Measurements from ENCODE around the gene BHLHE23.
A peak's percentile ranks its signal among the peaks of the same experiment; 100 is the strongest.
"Not testable (repeated sequence)": the region's sequence is repeated elsewhere in the genome, so short reads cannot be mapped to it uniquely, and the experiment has no call there.

BHLHE23 gene

GRCh38 chr20:63042448-63043071, 35.8 kb upstream of the BHLHE23 start:
- TF ChIP-seq, protein P1, sequence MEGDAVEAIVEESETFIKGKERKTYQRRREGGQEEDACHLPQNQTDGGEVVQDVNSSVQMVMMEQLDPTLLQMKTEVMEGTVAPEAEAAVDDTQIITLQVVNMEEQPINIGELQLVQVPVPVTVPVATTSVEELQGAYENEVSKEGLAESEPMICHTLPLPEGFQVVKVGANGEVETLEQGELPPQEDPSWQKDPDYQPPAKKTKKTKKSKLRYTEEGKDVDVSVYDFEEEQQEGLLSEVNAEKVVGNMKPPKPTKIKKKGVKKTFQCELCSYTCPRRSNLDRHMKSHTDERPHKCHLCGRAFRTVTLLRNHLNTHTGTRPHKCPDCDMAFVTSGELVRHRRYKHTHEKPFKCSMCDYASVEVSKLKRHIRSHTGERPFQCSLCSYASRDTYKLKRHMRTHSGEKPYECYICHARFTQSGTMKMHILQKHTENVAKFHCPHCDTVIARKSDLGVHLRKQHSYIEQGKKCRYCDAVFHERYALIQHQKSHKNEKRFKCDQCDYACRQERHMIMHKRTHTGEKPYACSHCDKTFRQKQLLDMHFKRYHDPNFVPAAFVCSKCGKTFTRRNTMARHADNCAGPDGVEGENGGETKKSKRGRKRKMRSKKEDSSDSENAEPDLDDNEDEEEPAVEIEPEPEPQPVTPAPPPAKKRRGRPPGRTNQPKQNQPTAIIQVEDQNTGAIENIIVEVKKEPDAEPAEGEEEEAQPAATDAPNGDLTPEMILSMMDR (conservative IDR thresholded peaks at IDR 0.05), result no peak
- no peak overlapping the region for H3K27ac ChIP-seq

- H3K27ac ChIP-seq, result no peak overlapping the region
- TF ChIP-seq, protein P1 (conservative IDR thresholded peaks at IDR 0.05), result no peak
Measured at GRCh38 chr20:63041776-63042175, 35.0 kb upstream of the BHLHE23 start.

DNA sequence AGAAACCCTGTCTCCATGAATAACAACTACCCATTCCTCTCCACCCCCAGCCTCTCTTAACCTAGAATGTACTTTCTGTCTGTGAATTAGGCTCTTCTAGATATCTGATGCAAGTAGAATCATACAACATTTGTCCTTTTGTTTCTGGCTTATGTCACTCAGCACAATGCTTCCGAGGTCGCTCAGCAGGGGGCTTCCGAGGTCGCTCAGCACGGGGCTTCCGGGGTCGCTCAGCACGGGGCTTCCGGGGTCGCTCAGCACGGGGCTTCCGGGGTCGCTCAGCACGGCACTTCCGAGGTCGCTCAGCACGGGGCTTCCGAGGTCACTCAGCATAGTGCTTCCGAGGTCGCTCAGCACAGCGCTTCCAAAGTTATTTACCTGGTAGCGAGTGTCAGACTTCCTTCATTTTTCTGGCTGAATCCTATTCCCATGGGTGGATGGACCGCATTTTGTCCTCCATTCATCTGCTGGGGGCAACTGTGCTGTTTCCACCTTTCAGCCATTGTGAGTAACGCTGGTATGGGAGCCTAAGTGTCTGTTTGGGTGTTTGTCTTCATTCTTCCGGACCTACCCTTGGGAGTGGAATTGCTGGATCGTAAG, 31.0 kb upstream of the BHLHE23 start:
- TF ChIP-seq, protein P1 (conservative IDR thresholded peaks at IDR 0.05), result no peak
- no peak overlapping the region for H3K27ac ChIP-seq

DNA sequence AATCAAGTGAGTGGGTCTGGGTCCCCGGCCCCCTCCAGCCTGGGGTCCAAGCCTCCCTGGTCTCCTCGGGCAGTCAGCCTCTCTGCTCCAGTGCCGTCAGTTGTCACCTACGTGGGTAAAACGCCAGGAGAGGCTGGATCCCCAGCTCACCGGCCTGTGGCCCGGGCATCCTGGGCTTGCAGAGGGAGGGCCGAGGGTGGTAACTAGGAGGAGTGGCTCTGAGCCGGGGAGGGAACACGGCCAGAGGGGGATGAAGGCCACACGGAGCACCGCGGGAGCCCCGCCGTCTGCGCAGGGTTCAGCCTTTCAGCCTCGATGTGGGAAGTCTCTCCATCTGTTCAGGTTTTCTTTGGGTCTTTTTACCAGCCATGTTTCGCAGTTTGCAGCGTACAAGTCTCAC, 29.5 kb upstream of the BHLHE23 start:
- TF ChIP-seq, protein P1 (conservative IDR thresholded peaks at IDR 0.05), result no peak
- H3K27ac ChIP-seq, result no peak overlapping the region

DNA sequence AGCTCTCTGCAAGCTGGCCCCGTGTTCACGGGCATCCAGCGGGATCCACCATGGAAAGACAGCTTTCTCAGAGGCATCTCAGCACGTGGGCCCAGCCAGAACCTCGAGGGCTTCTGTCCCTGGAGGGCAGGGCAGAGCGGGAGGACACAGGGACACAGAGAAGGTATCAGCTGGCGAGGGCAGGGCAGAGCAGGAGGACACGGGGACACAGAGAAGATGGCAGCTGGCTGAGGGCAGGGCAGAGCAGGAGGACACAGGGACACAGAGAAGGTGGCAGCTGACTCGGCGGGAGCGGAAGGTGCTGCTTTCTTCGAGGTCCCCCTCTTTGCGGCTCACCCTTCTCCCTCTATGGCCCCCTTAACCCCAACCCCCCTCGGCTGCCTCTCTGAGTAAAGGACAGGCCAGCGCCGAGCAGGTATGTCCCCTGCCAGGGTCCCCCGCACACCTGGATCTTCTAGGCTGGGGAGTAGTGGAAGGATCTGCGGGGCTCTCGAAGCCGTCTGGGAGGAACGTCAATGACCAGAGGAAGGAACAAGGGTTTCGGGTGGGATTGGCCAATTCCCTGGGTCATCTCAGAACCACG, 28.9 kb upstream of the BHLHE23 start:
- TF ChIP-seq, protein P1 (conservative IDR thresholded peaks at IDR 0.05), result no peak
- no peak overlapping the region for H3K27ac ChIP-seq

GRCh38 chr20:63034710-63035602, 28.2 kb upstream of the BHLHE23 start:
- not testable (repeated sequence) for H3K27ac ChIP-seq

GRCh38 chr20:63033794-63034709, 27.3 kb upstream of the BHLHE23 start:
- TF ChIP-seq, protein P1 (conservative IDR thresholded peaks at IDR 0.05), result no peak
- H3K27ac ChIP-seq, result peak overlapping the region; percentile 26; the same call in 1 of the 2 replicates

Data from VCaP (cell line).